Calu3 (cell line): ENCODE measurements around the gene MOGAT3. TPM values are rescaled to one million over a fixed set of nuclear protein-coding genes. Genes with fewer than 3 reads are reported as not detected.
"Not testable (repeated sequence)": the region's sequence is repeated elsewhere in the genome, so short reads cannot be mapped to it uniquely, and the experiment has no call there.

Experiments
- BruUV-seq: library from RNA; stranded (reverse); fragments of 400-500 nt; replicated peaks from 2 replicates; lab custom pipeline; 2021; lab: Mats Ljungman, UMichigan
- CTCF ChIA-PET: fragments of 300-600 bp; sonication (Branson Sonifier 250); formaldehyde crosslinking; loops from one replicate; lab custom pipeline; 2022; ENCODE audit warnings: antibody characterized with exemption; lab: Charles Lee
- DNase-seq: peaks from one replicate; pipeline ENCODE4 v3.0.0; 2022
- H3K27ac Mint-ChIP-seq: one replicate; pipeline ENCODE4 v1.8.0; 2022; ENCODE audit warnings: mixed read lengths; ENCODE audit not compliant: unreplicated experiment
- H3K27me3 Mint-ChIP-seq: one replicate; pipeline ENCODE4 v1.8.0; 2022; ENCODE audit warnings: mixed read lengths; ENCODE audit not compliant: unreplicated experiment
- H3K36me3 Mint-ChIP-seq: one replicate; pipeline ENCODE4 v1.8.0; 2022; ENCODE audit warnings: mild to moderate bottlenecking, moderate library complexity, mixed read lengths; ENCODE audit not compliant: insufficient read depth, unreplicated experiment
- H3K4me1 Mint-ChIP-seq: one replicate; pipeline ENCODE4 v1.8.0; 2022; ENCODE audit warnings: mild to moderate bottlenecking, low read depth, mixed read lengths; ENCODE audit not compliant: unreplicated experiment
- H3K4me3 Mint-ChIP-seq: one replicate; pipeline ENCODE4 v1.8.0; 2022; ENCODE audit warnings: mild to moderate bottlenecking, low read depth, moderate library complexity, mixed read lengths; ENCODE audit not compliant: unreplicated experiment
- H3K9me3 Mint-ChIP-seq: one replicate; pipeline ENCODE4 v1.8.0; 2022; ENCODE audit warnings: low read depth, mixed read lengths; ENCODE audit not compliant: unreplicated experiment
- CTCF ChIP-seq: fragments of 200-600 bp; IDR thresholded peaks from one replicate; pipeline ENCODE4 v1.8.0; 2022; ENCODE audit warnings: antibody characterized with exemption; ENCODE audit not compliant: unreplicated experiment
- intact Hi-C: fragments of 100-400 bp; cut with micrococcal nuclease; formaldehyde crosslinking; loops from one replicate; pipeline ENCODE4 v1.10.0; 2022; ENCODE audit not compliant: unreplicated experiment
- total RNA-seq: library from RNA; stranded (reverse); gene quantifications from 2 replicates; pipeline ENCODE4 v1.2.3, GENCODE V29; 2022

Gene MOGAT3
- total RNA-seq, 1 experiment from 2014 or later: not detected

GRCh38 chr7:101205901-101206664, 5.2 kb upstream of the MOGAT3 start:
- no TSS peak for BruUV-seq
- CTCF ChIA-PET: no interaction called here
- H3K27ac Mint-ChIP-seq: no peak overlapping the region
- H3K27me3 Mint-ChIP-seq: peaks cover 26% of the 10 kb centered on the region
- intact Hi-C loops: no loop called here
- H3K9me3 Mint-ChIP-seq: no peaks in the 10 kb centered on the region
- no peaks in the 10 kb centered on the region for H3K4me1 Mint-ChIP-seq
- H3K4me3 Mint-ChIP-seq: no peak overlapping the region
- no peak for DNase-seq
- peaks cover 30% of the 10 kb centered on the region for H3K36me3 Mint-ChIP-seq
- TF ChIP-seq CTCF: no peak

- intact Hi-C loops, H3K27ac Mint-ChIP-seq, DNase-seq, H3K4me3 Mint-ChIP-seq, H3K4me1 Mint-ChIP-seq, H3K9me3 Mint-ChIP-seq, CTCF ChIA-PET, BruUV-seq: not testable (repeated sequence)
- Mint-ChIP-seq H3K27me3 (peaks cover 38% of the 10 kb centered on the region), H3K36me3 (peaks cover 24% of the 10 kb centered on the region)
These were observed 3.2 kb upstream of the MOGAT3 start for GRCh38 chr7:101203740-101204738.

- no TSS peak for BruUV-seq
- no peak overlapping the region for H3K27ac Mint-ChIP-seq
- DNase-seq: no peak
- H3K27me3 Mint-ChIP-seq: peaks cover 38% of the 10 kb centered on the region
- intact Hi-C loops: no loop called here
- no peaks in the 10 kb centered on the region for H3K9me3 Mint-ChIP-seq
- TF ChIP-seq CTCF: no peak
- H3K4me3 Mint-ChIP-seq: no peak overlapping the region
- H3K4me1 Mint-ChIP-seq: no peaks in the 10 kb centered on the region
- CTCF ChIA-PET: interaction anchor here (0.9 kb wide), 1 partner anchor 15 kb away, joined by 5 read pairs; the partner anchor contains the start of genes PLOD3 and ZNHIT1
- peaks cover 10% of the 10 kb centered on the region for H3K36me3 Mint-ChIP-seq
These were observed 1.7 kb upstream of the MOGAT3 start for GRCh38 chr7:101202603-101202918.

GRCh38 chr7:101201695-101202602, 1.1 kb upstream of the MOGAT3 start:
- Mint-ChIP-seq H3K9me3 (no peaks in the 10 kb centered on the region), H3K4me3 (peak overlapping the region; percentile 32), H3K36me3 (peaks cover 10% of the 10 kb centered on the region), H3K4me1 (no peaks in the 10 kb centered on the region), H3K27me3 (peaks cover 38% of the 10 kb centered on the region), H3K27ac (no peak overlapping the region)
- CTCF ChIA-PET: interaction anchor here (0.9 to 1.1 kb wide), 2 partner anchors 16 to 21 kb away, joined by 4 to 5 read pairs; partner anchors contain the start of genes PLOD3 and ZNHIT1
- intact Hi-C loops: no loop called here
- no TSS peak for BruUV-seq
- DNase-seq: no peak
- TF ChIP-seq CTCF: no peak
